ENCODE measurements around the gene ANXA11.
"Not testable (repeated sequence)": the region's sequence is repeated elsewhere in the genome, so short reads cannot be mapped to it uniquely, and the experiment has no call there.

The ANXA11 gene

DNA sequence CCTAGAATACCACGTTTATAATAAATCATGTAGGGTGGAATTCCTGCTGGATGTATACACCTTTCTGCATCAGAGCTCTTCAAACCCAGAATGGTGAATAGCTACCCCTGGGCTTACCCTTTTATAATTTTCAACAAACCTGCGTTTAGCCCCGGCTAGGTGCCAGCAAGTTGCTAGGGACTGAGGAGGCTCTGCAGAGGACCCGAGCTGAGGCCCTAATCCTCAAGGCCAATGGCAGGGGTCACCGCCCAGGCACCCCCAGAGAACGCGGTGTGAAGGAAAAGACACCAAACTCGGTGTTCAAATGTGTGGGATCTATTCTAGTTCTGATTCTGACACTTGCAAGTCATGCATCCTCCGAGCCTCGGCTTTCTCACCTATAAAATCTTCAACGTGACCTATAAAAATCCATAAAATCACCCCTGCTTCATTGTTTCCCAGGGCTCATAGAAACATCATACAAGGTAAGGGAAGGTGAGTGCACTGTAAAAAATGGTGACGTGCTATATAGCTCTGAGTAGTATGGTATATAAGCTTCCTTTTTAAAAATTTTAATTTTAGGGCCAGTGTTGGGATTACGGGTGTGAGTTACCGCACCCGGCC is 2.5 kb upstream of the ANXA11 start:
- DNase-seq: no peak

DNA sequence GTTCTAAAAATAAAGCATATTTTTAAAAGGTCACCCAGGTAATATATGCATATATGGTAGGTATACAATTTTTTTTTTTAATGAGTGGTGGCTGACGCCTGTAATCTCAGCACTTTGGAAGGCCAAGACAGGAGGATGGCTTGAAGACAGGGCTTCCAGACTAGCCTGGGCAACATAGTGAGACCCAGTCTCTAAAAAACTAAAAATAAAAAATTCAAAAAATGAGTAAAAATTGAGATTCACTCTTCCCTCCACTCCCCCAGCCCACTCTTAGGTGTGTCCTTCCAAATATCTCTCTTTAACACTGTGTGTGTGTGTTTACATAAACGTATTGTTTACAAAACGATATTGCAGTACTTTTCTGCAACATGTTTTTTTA is 929 bp upstream of the ANXA11 start:
- DNase-seq: no peak

DNA sequence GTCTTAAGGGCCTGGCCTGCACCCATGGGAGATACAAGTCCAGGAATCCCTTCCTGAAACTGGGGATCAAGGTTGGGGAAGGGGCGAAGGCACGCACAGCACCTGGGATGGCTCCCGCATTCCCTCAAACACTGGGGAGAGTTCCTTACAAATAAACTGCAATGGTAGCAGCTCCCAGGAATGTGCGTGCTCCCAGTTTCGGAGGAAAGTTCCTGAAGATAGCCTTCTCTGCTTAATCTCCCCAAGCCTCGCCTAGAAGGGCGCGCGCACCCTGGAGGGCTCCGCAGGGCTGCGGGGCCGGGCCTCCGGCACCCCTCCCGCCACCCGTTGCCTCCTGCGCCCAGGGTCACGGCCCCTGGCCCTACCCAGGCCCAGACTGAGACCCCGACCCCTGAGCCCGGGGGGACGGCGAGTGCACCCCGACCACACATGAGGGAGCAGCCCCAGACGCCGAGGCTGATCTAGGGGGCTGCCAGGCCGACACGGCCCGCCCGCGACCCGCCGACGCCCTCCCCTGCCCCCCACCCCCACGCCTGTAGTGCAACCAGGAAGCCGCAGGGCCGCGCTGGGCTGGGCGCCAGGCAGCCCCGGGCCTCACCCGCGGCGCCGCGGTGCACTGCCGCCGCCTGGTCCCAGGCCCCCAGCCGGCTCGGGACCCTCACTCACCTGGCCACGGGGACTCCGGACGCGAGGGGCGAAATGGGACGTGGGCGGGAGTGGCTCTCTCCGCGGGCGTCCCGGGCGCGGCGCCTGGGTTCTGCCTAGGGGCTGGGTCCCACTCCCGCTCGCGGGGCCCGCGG is 460 bp downstream of the ANXA11 start:
- peak; percentile 42 for DNase-seq

DNA sequence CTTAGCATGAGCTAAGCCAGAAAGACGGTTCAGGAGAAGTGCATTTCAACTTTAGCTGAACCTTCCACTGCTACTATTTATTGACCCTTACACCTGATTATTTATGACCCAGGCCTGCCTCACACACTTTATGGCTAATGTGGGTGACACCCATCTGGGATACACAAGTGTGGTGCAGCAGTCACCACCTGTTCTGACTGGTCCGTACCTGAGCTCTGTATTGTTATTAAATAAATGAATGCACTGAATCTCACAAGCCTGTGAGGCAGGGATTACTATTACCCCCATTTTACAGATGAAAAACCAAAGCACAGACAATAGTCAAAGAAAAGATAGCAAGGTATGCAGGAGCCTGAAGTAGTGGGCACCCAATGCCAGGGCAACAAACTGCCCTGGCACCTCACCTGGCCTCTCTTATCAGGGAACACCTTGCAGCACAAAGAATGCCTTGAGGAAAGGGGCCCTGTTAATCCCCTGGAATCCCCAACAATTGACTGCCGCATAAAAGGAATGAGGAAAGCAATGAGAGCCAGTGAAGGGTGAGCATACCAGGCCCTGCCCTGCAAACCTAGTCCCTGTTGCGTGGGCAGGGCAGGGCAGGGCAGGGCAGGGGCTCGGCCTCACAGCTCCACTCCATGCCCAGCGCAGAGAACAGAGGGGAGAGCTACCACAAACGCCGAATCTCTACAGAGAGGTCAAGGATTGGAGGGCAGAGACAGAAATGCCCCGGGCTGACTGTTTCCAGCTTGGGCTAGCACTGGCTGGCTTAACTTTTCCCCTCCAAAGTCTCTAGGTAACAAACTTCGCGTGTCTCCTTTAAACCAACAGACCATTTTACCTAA is 1.3 kb downstream of the ANXA11 start:
- DNase-seq: no peak

DNA sequence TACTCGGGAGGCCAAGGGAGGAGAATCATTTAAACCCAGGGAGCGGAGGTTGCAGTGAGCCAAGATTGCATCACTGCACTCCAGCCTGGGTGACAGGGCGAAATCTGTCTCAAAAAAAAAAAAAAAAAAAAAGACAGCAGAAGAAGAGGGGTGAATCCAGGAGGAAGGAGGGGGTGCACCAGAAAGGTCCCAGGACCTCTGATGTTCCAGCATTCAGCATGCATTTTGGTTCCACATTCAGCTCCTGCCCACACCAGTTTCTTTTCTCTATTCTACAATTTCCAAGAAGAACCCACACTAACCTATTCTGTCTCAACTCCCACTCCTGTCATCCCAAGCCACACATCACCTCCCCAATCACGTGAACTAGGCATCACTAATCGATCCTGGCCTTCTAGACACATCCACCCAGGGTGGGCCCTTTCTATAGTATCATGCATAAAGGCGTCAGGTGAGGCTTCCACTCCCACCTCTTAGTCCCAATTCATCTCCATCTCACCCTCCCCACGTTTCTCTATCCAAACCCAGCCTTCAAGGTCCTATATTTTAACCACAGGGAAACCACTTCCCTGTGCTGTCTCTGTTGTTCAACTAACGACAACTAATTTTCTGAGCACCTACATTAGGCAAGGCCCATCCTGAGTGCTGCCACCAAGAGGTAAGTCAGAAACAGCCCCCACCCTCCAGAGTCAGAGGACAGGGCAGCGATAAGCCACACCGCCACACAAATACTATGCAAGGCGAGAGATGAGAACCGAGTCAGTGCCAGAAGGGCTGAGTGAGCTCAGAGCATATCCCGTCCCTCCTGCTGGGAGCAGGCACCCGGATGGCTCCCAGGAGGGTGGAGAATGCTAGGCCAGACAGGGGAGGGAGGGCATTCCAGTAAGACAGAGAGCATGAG is 2.2 kb downstream of the ANXA11 start:
- DNase-seq: peak; percentile 44

DNA sequence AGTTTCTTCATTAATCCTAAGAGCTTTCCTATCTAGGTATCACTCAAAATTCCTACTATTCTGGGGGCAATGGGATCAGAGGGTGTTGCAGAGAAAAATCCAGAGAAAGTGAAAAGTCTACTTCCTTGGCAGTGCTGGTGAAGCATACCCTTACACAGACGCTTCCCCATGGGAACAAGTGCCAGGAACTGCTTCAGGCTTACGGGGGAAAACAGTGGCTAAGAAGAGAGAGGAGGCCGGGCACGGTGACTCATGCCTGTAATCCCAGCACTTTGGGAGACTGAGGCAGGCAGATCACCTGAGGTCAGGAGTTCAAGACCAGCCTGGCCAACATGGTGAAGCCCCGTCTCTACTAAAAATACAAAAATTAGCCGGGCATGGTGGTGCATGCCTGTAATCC is 2.8 kb downstream of the ANXA11 start:
- not testable (repeated sequence) for DNase-seq

DNA sequence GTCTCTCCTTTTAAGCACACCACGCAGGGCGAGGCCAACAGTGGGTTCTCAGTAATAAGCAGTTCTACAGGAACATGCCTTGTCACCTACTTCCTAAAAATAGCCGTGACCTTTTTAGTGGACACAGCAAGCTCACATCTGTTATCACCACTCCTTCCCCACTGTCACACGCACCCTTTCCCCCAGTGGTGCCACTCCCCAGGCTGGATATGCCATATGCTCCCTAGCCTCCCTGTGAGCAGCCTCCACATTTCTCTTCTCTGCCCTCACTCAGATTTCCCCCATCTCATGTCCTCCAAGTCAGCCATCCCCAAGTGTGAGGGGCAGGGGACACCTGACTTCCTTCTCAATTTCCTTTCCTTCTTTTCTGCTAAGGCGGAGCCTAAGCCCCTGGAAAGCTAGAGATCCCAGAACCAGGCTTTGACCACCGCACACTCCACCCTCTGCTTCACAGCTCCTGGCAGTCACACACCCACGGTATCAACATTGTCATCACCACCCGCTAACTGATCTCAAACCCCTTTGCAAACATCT is 3.7 kb downstream of the ANXA11 start:
- no peak for DNase-seq

DNA sequence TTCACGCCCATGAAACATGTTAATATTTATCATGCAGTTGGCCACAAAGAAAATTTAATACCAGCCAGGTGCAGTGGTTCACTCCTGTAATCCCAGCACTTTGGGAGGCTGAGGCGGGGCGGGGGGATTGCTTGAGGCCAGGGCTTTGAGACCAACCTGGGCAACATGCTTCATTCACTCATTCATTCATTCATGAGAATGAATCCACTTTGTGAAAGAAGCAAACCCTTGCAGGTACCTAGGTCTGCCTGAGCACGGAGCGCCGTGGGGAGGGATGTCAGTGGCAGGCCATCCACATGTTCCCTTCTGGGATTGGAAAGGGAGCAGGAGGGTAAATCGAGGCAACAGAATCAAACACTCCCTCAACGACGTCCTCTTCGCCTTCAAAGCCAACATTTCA is 4.7 kb downstream of the ANXA11 start:
- DNase-seq: no peak

DNA sequence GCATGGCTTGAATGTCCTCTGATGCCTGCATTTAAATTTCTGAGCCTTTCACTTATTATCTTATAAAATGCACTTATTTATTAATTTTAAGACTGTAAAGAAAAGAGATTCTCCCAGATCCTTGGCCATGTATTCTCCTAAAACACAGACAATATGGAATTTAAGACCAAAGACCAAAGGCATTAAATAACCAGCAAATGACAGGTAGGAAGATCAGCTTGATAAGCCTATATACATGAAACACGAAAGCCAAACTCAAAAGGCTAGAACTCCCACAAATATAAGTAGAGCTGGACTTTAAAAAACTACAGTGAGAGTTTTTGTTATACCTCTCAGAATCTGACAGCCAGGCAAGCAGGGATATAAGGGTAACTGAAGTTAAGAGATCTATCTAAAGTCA is 5.1 kb downstream of the ANXA11 start:
- no peak for DNase-seq

DNA sequence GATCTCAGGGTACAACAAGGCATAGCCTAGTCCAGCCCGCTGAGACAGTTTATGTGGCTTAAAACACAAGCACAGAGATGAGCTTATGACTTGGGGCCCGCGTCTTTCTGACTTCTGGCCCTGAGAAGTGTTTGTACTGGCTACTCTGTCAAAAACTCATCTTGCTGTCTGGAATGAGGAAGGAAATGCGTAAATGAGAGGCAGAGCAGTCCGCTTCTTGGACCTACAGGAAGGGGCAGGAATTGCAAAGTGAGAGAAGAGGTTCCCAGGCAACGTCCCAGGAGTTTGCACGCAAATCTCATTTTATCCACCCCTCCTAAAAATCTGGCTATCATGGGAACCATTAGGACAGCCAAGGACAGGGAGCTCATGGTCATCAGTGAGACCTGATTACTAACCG is 5.5 kb downstream of the ANXA11 start:
- DNase-seq: no peak

DNA sequence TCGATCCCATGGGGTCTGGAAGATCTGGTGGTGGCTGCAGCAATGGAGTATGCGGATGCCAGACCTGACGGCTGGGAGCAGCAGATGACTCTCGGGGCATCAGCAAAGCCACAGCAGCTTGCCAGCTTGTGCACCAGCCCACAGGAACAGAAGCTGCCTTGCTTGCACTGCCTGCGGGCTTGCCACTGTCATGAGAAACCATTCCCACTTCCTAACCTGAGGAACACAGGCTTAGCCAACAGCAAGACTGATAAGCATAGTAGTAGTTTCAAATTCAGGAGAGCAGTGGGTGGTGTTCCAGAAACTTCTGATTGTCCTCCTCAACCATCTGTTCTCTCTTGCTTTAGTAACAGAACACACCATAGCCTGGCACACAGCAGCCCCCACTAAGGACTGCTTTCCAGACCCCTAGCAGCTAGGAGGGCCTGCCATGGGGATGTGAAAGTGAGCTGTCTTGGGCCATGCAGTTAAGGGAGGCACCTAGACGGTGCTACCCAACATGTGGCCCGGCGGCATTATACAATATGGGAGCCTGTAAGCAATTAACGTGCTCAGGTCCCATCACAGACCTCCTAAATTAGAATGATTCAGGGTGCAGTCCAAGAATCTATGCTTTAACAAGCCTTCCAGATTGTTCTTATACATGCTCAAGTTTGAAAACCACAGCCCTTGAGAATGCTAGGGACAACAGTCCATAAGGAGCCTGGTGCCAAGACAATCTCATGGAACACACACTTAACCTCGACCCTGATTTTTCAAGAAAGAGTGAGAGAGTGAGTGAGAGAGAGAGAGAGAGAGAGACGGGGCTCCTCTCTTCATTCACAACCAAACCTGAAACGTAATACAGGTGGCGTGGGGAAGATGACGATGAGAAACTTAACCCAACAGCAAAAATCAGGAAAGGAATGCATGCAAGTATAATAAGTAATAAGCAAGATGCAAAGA is 7.1 kb downstream of the ANXA11 start:
- DNase-seq: no peak

DNA sequence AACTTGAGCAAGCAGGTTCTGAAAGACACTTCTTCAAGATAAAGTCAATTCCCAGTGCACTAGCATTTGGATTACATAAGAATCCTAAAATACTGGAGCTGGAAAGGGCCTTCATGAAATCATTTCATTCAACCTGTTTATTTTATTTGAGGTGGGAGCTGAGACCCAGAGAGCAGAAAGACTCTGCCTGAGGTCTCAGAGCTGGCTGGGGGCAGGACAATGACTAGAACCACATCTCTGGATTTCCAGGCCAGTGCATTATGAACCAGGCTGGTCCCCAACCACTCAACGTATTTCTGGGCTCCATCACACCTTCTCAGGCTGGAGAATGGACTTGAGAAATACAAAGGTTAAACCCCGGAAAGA is 8.4 kb downstream of the ANXA11 start:
- no peak for DNase-seq

DNA sequence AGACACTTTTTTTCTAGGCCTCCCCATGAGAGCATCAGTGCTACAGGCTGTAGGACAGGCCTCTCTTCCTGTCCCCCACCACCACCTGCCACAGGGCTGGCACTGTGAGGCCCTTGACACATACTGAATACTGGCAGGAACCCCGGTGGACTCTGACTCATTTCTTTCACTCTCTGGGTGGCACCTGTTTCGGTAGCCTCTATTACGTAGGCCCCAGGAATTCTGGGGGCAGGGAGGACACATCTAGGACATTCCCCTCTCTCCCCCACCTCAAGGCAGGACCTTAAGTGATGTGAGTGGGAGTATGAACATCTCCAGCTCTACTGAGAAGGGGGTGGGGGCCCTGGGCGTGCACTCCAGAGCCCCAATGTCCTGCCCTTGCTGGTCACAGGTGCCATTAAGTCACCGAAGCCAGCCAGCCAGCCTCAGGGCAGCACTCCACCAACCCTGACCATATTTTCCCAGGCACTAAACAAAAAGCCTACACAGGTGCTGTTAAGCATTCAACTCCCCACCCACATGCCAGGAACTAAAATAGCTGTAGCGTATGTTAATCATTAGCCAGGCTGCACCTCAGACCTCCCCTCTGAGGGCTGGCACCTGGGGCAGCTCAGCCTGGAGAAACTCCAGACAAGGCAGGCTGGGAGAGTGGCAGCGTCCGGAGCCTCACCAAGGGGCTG is 8.9 kb downstream of the ANXA11 start:
- DNase-seq: peak; percentile 47

DNA sequence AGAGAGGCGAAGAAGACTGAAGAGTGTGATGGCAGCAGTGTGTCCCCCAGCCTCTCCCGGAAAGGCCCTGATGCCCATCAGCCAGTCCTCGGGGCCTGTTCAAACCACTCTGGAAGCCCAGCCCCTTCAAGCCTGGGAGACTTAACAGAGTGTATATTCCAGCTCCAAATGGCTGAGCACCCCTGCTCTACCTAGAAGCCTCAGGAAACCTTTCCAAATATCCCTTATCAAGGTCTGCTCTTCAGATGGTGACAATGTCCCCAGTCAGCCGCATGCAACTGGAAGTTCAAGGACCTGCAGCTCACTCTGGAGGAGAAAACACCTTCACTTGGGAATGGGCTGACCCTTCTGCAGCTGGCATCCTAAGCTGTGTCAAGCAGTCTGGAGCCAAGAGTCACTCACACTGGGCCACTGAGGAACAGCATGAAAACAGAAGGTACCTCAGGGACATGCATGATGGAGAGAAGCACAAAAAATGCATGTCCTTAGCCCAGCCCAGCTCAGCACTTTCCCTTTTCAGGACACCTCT is 10.2 kb downstream of the ANXA11 start:
- no peak for DNase-seq

DNA sequence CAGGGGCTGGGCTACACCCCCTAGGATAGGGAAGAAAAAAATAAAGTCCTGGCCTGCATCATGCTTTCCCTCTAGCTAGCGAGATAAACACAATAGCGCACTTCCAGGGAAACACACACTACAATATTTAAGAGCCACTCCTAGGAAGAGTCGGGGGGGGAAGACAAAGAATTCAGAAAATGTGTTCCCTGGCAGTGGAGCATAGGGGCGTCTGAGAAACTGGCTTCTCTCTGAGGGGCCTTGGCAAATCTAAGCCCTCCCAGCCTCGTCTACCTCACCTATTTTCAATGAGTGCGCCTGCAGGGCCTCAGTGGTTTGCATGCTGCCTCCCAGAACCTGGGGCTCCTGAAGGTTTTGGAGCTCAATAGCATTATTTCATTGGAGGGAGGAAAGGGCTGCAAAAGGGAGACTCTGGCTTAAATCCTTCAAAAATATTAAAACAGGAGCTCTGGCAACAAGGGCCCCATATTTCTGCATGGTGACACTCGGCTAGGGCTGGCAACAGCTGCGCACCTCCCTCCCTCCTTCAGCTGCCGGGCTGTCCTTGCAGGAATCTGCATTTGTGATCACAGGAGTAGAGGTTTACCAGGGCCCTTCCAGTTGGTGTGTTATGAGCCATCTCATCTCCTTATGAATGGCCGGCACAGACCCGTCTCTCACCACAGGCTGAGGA is 10.8 kb downstream of the ANXA11 start:
- no peak for DNase-seq

DNA sequence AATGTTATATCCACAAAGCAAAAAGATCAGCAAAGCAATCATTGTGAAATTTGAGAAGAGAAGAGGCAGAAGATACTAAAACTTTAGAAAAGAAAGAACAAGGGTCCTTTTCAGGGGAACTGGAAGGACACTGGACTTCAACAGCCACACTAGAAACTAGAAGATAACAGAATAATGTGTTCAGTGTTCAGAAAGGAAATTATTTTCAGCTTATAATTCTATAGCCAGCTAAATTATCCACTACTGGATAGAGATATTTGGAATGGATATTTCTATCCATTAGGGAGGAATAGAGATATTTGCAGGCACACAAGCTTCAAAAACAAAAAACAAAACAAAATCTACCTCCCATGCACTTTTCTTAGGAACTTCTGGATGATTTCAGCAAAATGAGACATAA is 12.8 kb downstream of the ANXA11 start:
- no peak for DNase-seq

DNA sequence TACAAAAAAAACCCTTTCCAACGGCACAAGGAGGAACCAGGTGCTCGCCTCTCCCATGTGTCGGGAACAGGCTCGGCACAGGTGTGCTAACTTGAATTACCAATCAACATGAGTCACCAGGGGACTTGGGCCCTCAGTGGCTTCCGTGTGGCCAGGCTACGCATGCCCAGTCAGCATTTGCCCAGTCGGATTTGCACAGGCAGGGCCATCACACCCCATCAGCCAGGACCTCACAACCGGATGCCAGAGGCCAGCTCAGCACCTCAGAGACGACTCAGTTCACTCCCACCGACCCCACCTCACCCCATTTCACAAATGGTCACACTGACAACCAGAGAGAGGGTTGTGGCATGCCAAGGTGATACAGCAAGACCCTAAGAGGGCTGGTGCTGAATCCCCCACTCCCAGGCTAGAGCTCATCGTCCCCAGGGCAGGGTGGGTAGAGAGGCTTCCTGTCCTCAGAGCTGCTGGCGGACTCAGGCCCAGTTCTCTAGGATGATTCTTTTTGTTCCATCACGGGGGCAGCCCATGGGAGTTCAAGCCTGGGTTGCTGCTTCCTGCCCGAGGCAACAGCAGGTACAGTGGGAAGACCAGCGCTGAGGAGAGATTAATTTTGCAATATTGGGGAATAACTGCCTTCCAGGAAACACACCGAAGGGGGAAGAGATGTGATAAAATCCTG is 13.6 kb downstream of the ANXA11 start:
- no peak for DNase-seq

DNA sequence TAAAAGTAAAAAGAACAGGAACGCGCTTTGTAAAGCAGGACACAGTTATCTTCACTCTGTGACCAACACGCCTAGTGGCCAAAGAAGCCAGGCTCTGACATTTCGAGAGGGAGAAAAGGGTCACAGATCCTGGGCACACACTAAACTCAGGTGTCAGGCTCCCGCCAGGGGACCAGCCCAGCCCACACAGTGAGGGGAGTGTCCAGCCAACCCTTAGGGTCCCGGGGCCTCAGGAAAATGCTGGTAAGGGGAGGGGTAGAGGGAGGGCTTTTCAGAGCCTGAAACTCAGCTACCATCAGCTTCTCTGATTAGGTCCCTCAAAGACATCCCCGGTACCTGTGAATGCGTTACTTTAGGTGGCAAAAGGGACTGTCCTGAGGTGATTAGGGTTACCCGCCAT is 16.6 kb downstream of the ANXA11 start:
- DNase-seq: no peak
